ENCODE data around the gene CCDC57. TPM values are rescaled to one million over a fixed set of nuclear protein-coding genes. Genes with fewer than 3 reads are reported as not detected.

Gene CCDC57
- total RNA-seq, 2 donors from 2014 or later = 24.5 to 46.1 TPM

DNA sequence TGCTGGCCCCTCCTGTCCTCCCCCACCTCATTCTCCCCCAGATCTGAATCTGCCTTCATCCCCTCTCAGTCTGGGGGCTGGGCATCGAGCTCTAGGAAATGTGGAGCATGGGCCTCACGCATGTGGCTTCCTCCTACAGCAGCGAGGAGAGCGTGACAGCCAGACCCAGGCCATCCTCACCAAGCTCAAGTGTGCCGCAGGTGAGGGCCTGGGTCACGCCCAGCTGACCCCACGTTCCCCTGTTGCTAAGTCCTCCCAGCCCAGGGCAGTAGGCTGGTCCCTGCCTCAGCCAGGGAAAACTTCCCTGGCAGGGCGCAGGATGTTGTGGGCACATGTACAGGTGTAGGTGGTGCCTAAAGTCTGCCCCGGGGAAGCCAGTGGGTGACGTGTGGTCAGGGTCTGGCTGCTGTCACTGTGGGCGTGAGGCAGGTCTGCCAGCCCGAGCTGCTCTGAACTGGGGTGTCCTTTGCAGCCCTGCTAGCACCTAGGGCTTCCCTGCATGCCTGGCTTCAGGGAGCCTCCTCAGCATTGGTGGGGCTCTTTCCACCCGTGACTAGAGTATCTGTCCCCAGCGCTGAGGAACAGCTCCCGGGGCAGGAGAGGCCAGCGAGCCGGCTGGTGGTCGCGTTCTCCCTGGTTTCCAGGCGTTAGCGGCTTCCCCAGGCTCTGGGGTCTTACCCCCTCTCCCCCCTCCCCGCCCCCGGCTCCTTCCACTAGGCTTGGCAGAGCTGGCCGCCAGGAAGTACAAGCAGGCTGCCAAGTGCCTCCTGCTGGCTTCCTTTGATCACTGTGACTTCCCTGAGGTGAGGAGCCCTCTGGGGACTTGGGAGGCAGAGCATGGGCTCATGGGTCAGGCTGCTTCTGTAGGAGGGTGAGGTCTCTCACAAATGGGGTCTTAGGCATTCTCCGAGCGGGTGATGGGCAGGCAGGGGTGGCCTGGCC is 157.3 kb downstream of the CCDC57 start:
- TF ChIP-seq, protein P1, sequence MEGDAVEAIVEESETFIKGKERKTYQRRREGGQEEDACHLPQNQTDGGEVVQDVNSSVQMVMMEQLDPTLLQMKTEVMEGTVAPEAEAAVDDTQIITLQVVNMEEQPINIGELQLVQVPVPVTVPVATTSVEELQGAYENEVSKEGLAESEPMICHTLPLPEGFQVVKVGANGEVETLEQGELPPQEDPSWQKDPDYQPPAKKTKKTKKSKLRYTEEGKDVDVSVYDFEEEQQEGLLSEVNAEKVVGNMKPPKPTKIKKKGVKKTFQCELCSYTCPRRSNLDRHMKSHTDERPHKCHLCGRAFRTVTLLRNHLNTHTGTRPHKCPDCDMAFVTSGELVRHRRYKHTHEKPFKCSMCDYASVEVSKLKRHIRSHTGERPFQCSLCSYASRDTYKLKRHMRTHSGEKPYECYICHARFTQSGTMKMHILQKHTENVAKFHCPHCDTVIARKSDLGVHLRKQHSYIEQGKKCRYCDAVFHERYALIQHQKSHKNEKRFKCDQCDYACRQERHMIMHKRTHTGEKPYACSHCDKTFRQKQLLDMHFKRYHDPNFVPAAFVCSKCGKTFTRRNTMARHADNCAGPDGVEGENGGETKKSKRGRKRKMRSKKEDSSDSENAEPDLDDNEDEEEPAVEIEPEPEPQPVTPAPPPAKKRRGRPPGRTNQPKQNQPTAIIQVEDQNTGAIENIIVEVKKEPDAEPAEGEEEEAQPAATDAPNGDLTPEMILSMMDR (IDR thresholded peaks at IDR 0.05) = no peak
- no peak overlapping the region for H3K4me3 ChIP-seq
- peaks cover 16% of the 10 kb centered on the region for H3K4me1 ChIP-seq
- no peak overlapping the region for H3K9ac ChIP-seq (ENCODE audit: low read depth in 2 of 2, low read length in 2 of 2)
- no peak overlapping the region for H3K27ac ChIP-seq
- intact Hi-C loops (cut with DNase I) = no loop called here
- no peak for DNase-seq
- peaks cover 10% of the 10 kb centered on the region for H3K36me3 ChIP-seq
- H3K9me3 ChIP-seq = no peaks in the 10 kb centered on the region
- no peaks in the 10 kb centered on the region for H3K27me3 ChIP-seq

DNA sequence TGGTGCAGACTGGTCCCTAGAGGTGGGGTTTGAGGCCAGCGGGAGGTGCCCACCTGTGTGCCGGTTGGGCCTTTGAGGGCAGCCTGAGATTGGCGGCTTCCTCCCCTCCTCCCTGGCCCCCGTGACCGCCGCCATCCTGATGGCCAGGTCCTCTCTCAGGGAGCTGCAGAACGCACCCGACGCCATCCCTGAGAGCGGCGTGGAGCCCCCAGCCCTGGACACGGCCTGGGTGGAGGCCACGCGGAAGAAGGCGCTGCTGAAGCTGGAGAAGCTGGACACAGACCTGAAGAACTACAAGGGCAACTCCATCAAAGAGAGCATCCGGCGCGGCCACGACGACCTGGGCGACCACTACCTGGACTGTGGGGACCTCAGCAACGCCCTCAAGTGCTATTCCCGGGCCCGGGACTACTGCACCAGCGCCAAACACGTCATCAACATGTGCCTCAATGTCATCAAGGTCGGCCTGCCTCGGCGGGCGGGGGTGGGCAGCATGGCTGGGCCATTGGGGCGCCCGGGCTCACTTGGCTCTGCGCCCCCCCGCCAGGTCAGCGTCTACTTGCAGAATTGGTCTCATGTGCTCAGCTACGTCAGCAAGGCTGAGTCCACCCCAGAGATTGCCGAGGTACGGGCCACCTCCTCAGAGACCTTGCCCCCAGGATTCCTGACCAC is 158.2 kb downstream of the CCDC57 start:
- Histone ChIP-seq H3K27me3 (no peaks in the 10 kb centered on the region), H3K4me3 (no peak overlapping the region), H3K9me3 (no peaks in the 10 kb centered on the region), H3K4me1 (peaks cover 16% of the 10 kb centered on the region), H3K27ac (no peak overlapping the region), H3K36me3 (peaks cover 6% of the 10 kb centered on the region), H3K9ac (ENCODE audit: low read depth in 2 of 2, low read length in 2 of 2) (no peak overlapping the region)
- no peak for DNase-seq
- intact Hi-C loops (cut with DNase I) = no loop called here
- TF ChIP-seq, protein P1 (IDR thresholded peaks at IDR 0.05) = no peak

DNA sequence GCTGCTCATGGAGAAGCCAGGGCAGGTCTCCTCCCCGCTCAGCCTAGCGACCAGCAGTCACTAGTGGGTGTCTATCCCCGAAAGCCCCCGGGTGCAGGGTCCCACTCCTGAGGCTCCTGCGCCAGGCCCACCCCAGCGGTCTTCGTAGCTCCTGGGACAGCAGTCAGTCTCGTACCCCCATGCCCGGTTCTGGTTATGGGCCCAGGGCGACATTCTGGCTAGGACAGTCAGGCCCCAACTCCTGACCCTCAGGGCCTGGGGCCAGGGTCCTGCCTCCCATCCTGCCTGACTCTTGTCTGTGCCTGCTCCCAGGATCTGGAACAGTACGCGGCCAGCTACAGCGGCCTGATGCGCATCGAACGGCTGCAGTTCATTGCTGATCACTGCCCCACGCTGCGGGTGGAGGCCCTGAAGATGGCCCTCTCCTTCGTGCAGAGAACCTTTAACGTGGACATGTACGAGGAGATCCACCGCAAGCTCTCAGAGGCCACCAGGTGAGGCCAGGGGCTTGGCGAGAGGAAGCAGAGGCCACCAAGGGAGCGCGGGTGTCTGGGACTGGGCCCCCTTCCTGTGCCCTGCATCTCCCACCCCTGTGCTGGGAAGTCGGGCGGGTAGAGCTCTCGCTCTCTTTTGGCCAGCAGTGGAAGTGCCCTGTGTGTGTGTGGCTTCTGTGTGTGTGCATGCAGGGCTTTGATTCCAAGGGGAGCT is 158.9 kb downstream of the CCDC57 start:
- Histone ChIP-seq H3K9ac (ENCODE audit: low read depth in 2 of 2, low read length in 2 of 2) (no peak overlapping the region), H3K27me3 (no peaks in the 10 kb centered on the region), H3K36me3 (peaks cover 6% of the 10 kb centered on the region), H3K27ac (no peak overlapping the region), H3K9me3 (no peaks in the 10 kb centered on the region), H3K4me1 (peaks cover 16% of the 10 kb centered on the region), H3K4me3 (no peak overlapping the region)
- intact Hi-C loops (cut with DNase I) = no loop called here
- TF ChIP-seq, protein P1 (IDR thresholded peaks at IDR 0.05) = no peak
- DNase-seq = no peak

DNA sequence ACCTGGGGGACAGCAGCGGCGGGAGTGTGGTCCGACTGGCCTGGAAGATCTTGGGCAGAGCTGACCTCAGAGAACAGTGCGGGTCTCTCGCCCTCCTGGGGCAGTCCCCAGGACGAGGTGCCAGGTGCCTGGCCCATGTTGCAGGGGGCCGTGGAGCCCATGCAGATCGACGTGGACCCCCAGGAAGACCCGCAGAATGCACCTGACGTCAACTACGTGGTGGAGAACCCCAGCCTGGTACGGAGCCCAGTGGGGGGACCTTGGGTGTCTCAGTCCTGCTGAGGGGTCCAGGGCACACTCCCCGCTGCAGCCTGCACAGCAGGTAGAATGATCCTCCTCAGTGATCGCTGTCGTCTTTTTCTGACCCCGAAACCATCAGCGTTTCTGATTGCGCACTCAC is 159.5 kb downstream of the CCDC57 start:
- Histone ChIP-seq H3K4me1 (peaks cover 16% of the 10 kb centered on the region), H3K27me3 (no peaks in the 10 kb centered on the region), H3K4me3 (peak overlapping the region; percentile 94), H3K27ac (no peak overlapping the region), H3K9me3 (no peaks in the 10 kb centered on the region), H3K9ac (ENCODE audit: low read depth in 2 of 2, low read length in 2 of 2) (peak overlapping the region; percentile 77 to 88), H3K36me3 (peaks cover 2% of the 10 kb centered on the region)
- TF ChIP-seq, protein P1 (IDR thresholded peaks at IDR 0.05) = no peak
- DNase-seq = no peak
- intact Hi-C loops (cut with DNase I) = no loop called here

DNA sequence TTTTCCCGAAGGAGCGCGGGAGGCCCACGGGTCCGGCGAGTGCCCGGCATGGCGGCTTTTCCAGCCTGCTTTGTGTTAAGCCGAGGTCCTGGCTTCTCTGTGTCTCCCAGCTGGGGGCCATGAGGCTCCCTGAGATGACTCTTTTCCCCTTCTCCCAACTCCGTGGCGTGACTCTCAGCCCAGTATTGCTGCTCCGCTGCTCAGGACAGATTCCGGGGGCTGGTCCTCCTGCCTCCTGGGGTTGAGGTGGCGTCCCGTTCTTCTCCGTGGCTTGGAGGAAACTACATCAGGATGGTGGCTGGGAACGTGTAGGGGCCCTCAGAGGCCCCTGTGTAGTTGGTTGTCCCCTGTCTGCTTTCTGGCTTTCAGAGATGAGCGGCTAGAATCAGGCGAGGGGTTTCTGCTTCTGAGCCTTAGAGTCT is 160.0 kb downstream of the CCDC57 start:
- H3K27me3 ChIP-seq = no peaks in the 10 kb centered on the region
- intact Hi-C loops (cut with DNase I) = no loop called here
- DNase-seq = no peak
- peak overlapping the region; percentile 77 to 88 for H3K9ac ChIP-seq (ENCODE audit: low read depth in 2 of 2, low read length in 2 of 2)
- peaks cover 16% of the 10 kb centered on the region for H3K4me1 ChIP-seq
- no peaks in the 10 kb centered on the region for H3K9me3 ChIP-seq
- peak overlapping the region; percentile 94 for H3K4me3 ChIP-seq
- TF ChIP-seq, protein P1 (IDR thresholded peaks at IDR 0.05) = no peak
- no peaks in the 10 kb centered on the region for H3K36me3 ChIP-seq
- no peak overlapping the region for H3K27ac ChIP-seq
